Mesothelial cell of epicardium (in vitro differentiated cells): ENCODE results near the gene FABP1. TPM values are rescaled to one million over a fixed set of nuclear protein-coding genes. Genes with fewer than 3 reads are reported as not detected.

ENCODE experiments used
- DNase-seq, 2 experiments: peaks; one replicate each; pipeline ENCODE4 v3.0.0; 2021; ENCODE audit warnings: low spot score in 2 of 2; ENCODE audit not compliant: unreplicated experiment in 2 of 2
- H3K27ac Mint-ChIP-seq: 2 replicates; pipeline ENCODE4 v1.8.0; 2021; ENCODE audit warnings: mixed read lengths
- H3K27me3 Mint-ChIP-seq: 2 replicates; pipeline ENCODE4 v1.8.0; 2021; ENCODE audit warnings: low read depth, mixed read lengths
- H3K36me3 Mint-ChIP-seq: 2 replicates; pipeline ENCODE4 v1.8.0; 2021; ENCODE audit warnings: mixed read lengths
- H3K4me1 Mint-ChIP-seq: 2 replicates; pipeline ENCODE4 v1.8.0; 2021; ENCODE audit warnings: mixed read lengths
- H3K4me3 Mint-ChIP-seq: 2 replicates; pipeline ENCODE4 v1.8.0; 2021; ENCODE audit warnings: mild to moderate bottlenecking, moderate library complexity, mixed read lengths
- H3K9me3 Mint-ChIP-seq: 2 replicates; pipeline ENCODE4 v1.8.0; 2021; ENCODE audit warnings: mixed read lengths
- microRNA-seq: library from miRNA; unstranded; fragments of <30 nt; microRNA quantifications from one replicate; pipeline ENCODE4 v1.2.0, GENCODE V29; 2021; ENCODE audit warnings: inconsistent platforms, mixed read lengths
- total RNA-seq: library from RNA; stranded (reverse); gene quantifications from 3 replicates; pipeline ENCODE4 v1.2.1, GENCODE V29; 2021
- TF ChIP-seq, protein P1 (sequence below): fragments of 200-600 bp; sonication (generic); IDR thresholded peaks from one replicate; pipeline ENCODE4 v1.5.0; 2021; ENCODE audit warnings: antibody characterized with exemption; ENCODE audit not compliant: unreplicated experiment

Gene FABP1
- total RNA-seq, 1 donor from 2014 or later: 1.0 TPM

DNA sequence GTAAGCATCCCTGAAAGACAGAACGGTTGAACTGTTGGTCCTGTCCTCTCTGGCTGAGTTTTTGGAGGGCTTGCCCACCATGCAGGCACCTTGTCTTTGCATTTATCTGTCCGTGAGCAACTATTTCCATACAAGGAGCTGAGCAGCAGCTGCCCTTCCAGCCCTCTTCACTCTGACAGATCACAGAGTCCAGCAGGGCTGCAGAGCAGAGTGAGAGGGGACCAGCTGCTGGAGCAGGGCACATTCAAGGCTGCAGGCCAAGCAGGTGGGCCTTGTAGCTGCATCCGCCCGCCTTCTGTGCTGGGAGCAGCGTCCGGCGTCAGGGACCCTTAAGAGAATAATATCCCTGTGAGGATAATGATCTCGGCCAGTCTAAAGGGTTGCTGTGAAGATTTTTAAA, 50.8 kb downstream of the FABP1 start:
- Mint-ChIP-seq H3K27ac (no peak overlapping the region), H3K27me3 (no peaks in the 10 kb centered on the region), H3K4me1 (peaks cover 6% of the 10 kb centered on the region), H3K9me3 (peaks cover 17% of the 10 kb centered on the region), H3K36me3 (no peaks in the 10 kb centered on the region), H3K4me3 (no peak overlapping the region)
- no peak for DNase-seq
- TF ChIP-seq, protein P1, sequence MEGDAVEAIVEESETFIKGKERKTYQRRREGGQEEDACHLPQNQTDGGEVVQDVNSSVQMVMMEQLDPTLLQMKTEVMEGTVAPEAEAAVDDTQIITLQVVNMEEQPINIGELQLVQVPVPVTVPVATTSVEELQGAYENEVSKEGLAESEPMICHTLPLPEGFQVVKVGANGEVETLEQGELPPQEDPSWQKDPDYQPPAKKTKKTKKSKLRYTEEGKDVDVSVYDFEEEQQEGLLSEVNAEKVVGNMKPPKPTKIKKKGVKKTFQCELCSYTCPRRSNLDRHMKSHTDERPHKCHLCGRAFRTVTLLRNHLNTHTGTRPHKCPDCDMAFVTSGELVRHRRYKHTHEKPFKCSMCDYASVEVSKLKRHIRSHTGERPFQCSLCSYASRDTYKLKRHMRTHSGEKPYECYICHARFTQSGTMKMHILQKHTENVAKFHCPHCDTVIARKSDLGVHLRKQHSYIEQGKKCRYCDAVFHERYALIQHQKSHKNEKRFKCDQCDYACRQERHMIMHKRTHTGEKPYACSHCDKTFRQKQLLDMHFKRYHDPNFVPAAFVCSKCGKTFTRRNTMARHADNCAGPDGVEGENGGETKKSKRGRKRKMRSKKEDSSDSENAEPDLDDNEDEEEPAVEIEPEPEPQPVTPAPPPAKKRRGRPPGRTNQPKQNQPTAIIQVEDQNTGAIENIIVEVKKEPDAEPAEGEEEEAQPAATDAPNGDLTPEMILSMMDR: no peak

DNA sequence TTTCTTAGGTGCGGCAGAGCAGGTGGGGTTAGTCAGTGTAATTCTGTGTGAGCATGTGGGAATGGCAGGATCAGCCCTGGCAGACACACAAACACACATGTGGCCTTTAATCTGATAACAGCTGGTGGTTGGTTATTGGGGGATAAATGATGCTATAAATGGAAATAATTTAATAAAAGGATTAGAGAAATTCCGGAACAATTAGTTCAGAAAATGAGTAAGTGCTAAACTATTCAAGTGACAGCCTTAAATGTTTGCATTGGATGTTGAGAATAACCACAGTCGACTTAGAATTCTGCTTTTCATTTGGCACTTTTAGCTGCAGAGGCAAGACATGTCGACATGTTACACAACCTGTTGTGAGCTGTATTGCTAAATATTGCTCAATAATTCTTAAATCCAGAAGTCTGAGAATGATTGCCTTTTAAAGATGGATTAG, 53.0 kb downstream of the FABP1 start:
- no peak overlapping the region for H3K4me3 Mint-ChIP-seq
- no peaks in the 10 kb centered on the region for H3K27me3 Mint-ChIP-seq
- H3K4me1 Mint-ChIP-seq: peaks cover 5% of the 10 kb centered on the region
- no peak for DNase-seq
- TF ChIP-seq, protein P1: no peak
- H3K9me3 Mint-ChIP-seq: peaks cover 17% of the 10 kb centered on the region
- H3K27ac Mint-ChIP-seq: no peak overlapping the region
- no peaks in the 10 kb centered on the region for H3K36me3 Mint-ChIP-seq

GRCh38 chr2:88074150-88074549, 53.7 kb downstream of the FABP1 start:
- no peak overlapping the region for H3K27ac Mint-ChIP-seq

More at GRCh38 chr2:88074150-88074549, 53.7 kb downstream of the FABP1 start:
- Mint-ChIP-seq H3K4me1 (peaks cover 5% of the 10 kb centered on the region), H3K9me3 (peaks cover 17% of the 10 kb centered on the region), H3K36me3 (no peaks in the 10 kb centered on the region), H3K4me3 (no peak overlapping the region), H3K27me3 (no peaks in the 10 kb centered on the region)
- TF ChIP-seq, protein P1: no peak
- no peak for DNase-seq

Small RNA genes within 50 kb of the gene (microRNA-seq; reads per million reads assigned to microRNA genes)
- gene MIR4780: not detected

Other genes with a start within 250 kb of the FABP1 start
- 10.0 to 14.8 TPM (median 13.0 TPM) in 3 replicates for gene RNU2-63P, start 111.5 kb downstream of the FABP1 start, total RNA-seq
- gene KRCC1, start 72.3 kb downstream of the FABP1 start, total RNA-seq: 17.0 to 20.7 TPM (median 19.6 TPM) in 3 replicates
- gene SMYD1, start 60.2 kb downstream of the FABP1 start, total RNA-seq: not detected in 3 replicates
- 19.0 to 19.9 TPM (median 19.3 TPM) in 3 replicates for gene THNSL2, start 42.3 kb upstream of the FABP1 start, total RNA-seq